ENCODE data around the gene TC2N.
A peak's percentile ranks its signal among the peaks of the same experiment; 100 is the strongest.
"Not testable (repeated sequence)": the region's sequence is repeated elsewhere in the genome, so short reads cannot be mapped to it uniquely, and the experiment has no call there.

TC2N gene

GRCh38 chr14:91870001-91870400 is 2.7 kb upstream of the TC2N start:
- no peak for DNase-seq (ENCODE audit: low read depth in 2 of 3, low spot score in 2 of 3)

- no peak for DNase-seq (ENCODE audit: low read depth in 2 of 3, low spot score in 2 of 3)
These were observed 2.2 kb upstream of the TC2N start for GRCh38 chr14:91869556-91869955.

- no peak for DNase-seq (ENCODE audit: low read depth in 2 of 3, low spot score in 2 of 3)
These were observed 633 bp downstream of the TC2N start for GRCh38 chr14:91866511-91867295.

- no peak for DNase-seq (ENCODE audit: low read depth in 2 of 3, low spot score in 2 of 3)
These were observed 1.3 kb downstream of the TC2N start for GRCh38 chr14:91866061-91866460.

GRCh38 chr14:91862417-91862816 is 4.9 kb downstream of the TC2N start:
- DNase-seq (ENCODE audit: low read depth in 2 of 3, low spot score in 2 of 3) = no peak

GRCh38 chr14:91861091-91861490 is 6.2 kb downstream of the TC2N start:
- DNase-seq (ENCODE audit: low read depth in 2 of 3, low spot score in 2 of 3) = no peak

GRCh38 chr14:91860238-91860637 is 7.1 kb downstream of the TC2N start:
- DNase-seq (ENCODE audit: low read depth in 2 of 3, low spot score in 2 of 3) = no peak

GRCh38 chr14:91858536-91859275 is 8.6 kb downstream of the TC2N start:
- no peak for DNase-seq (ENCODE audit: low read depth in 2 of 3, low spot score in 2 of 3)

GRCh38 chr14:91857614-91858013 is 9.7 kb downstream of the TC2N start:
- DNase-seq (ENCODE audit: low read depth in 2 of 3, low spot score in 2 of 3) = no peak

- DNase-seq (ENCODE audit: low read depth in 2 of 3, low spot score in 2 of 3) = no peak
These were observed 12.9 kb downstream of the TC2N start for GRCh38 chr14:91854327-91854934.

- DNase-seq (ENCODE audit: low read depth in 2 of 3, low spot score in 2 of 3) = no peak
These were observed 15.8 kb downstream of the TC2N start for GRCh38 chr14:91851563-91851962.

GRCh38 chr14:91848504-91849001 is 18.8 kb downstream of the TC2N start:
- no peak for DNase-seq (ENCODE audit: low read depth in 2 of 3, low spot score in 2 of 3)

GRCh38 chr14:91847693-91848092 is 19.6 kb downstream of the TC2N start:
- DNase-seq (ENCODE audit: low read depth in 2 of 3, low spot score in 2 of 3) = no peak

- no peak for DNase-seq (ENCODE audit: low read depth in 2 of 3, low spot score in 2 of 3)
These were observed 21.7 kb downstream of the TC2N start for GRCh38 chr14:91845652-91846051.

GRCh38 chr14:91845056-91845455 is 22.3 kb downstream of the TC2N start:
- not testable (repeated sequence) for DNase-seq (ENCODE audit: low read depth in 2 of 3, low spot score in 2 of 3)

GRCh38 chr14:91844029-91844428 is 23.3 kb downstream of the TC2N start:
- no peak for DNase-seq (ENCODE audit: low read depth in 2 of 3, low spot score in 2 of 3)

GRCh38 chr14:91843437-91843836 is 23.9 kb downstream of the TC2N start:
- DNase-seq (ENCODE audit: low read depth in 2 of 3, low spot score in 2 of 3) = no peak

- no peak for DNase-seq (ENCODE audit: low read depth in 2 of 3, low spot score in 2 of 3)
These were observed 26.3 kb downstream of the TC2N start for GRCh38 chr14:91841065-91841464.

GRCh38 chr14:91839749-91840148 is 27.6 kb downstream of the TC2N start:
- no peak for DNase-seq (ENCODE audit: low read depth in 2 of 3, low spot score in 2 of 3)

GRCh38 chr14:91837076-91837475 is 30.3 kb downstream of the TC2N start:
- no peak for DNase-seq (ENCODE audit: low read depth in 2 of 3, low spot score in 2 of 3)

GRCh38 chr14:91835920-91836843 is 31.2 kb downstream of the TC2N start:
- peak; percentile 44 to 84 (median 51) for DNase-seq (ENCODE audit: low read depth in 2 of 3, low spot score in 2 of 3)
